H1 (cell line): ENCODE measurements around the gene GSDMA. TPM values are rescaled to one million over a fixed set of nuclear protein-coding genes. Genes with fewer than 3 reads are reported as not detected.

Experiments used
- CTCF ChIA-PET: fragments of 300-600 bp; sonication (Branson Sonifier 250); formaldehyde crosslinking; loops from one replicate; lab custom pipeline; 2021; ENCODE audit not compliant: partially characterized antibody; lab: Charles Lee
- POLR2A ChIA-PET: fragments of 300-600 bp; sonication (Branson Sonifier 250); formaldehyde crosslinking; loops from one replicate; lab custom pipeline; 2021; ENCODE audit warnings: inconsistent platforms; ENCODE audit not compliant: partially characterized antibody; lab: Charles Lee
- DNase-seq, 2 experiments: peaks; one replicate each; pipeline versions ENCODE4 v3.0.0 to v3.0.0-alpha.2; 2010 to 2022; ENCODE audit warnings: low spot score in 2 of 2, low read depth in 1 of 2, mixed read lengths in 1 of 2
- FAIRE-seq: peaks from 2 replicates; lab custom pipeline; 2011; peaks lifted over from hg19 to GRCh38; lab: Jason Lieb, UNC
- H2AFZ ChIP-seq: 2 replicates; pipeline ENCODE4 v1.8.1; 2012; ENCODE audit warnings: low read length, inconsistent platforms
- H2AK5ac ChIP-seq: 2 replicates; pipeline ENCODE4 v1.6.1; 2013; ENCODE audit warnings: low read depth, low read length
- H2BK120ac ChIP-seq: replicated peaks from 2 replicates; pipeline ENCODE3; 2013; ENCODE audit warnings: low read depth, low read length, inconsistent platforms
- H2BK12ac ChIP-seq: 2 replicates; pipeline ENCODE4 v1.6.1; 2013; ENCODE audit warnings: low read depth, low read length
- H2BK15ac ChIP-seq: 2 replicates; pipeline ENCODE4 v1.6.1; 2013; ENCODE audit warnings: low read length
- H2BK20ac ChIP-seq: 2 replicates; pipeline ENCODE4 v1.6.1; 2013; ENCODE audit warnings: low read length
- H2BK5ac ChIP-seq: 2 replicates; pipeline ENCODE4 v1.6.1; 2013; ENCODE audit warnings: low read depth, low read length
- H3K14ac ChIP-seq: 2 replicates; pipeline ENCODE4 v1.6.1; 2013; ENCODE audit warnings: inconsistent platforms; ENCODE audit not compliant: insufficient read length
- H3K18ac ChIP-seq: 2 replicates; pipeline ENCODE4 v1.6.1; 2013; ENCODE audit warnings: low read length; ENCODE audit errors: extremely low read depth
- H3K23ac ChIP-seq: 2 replicates; pipeline ENCODE4 v1.6.1; 2013; ENCODE audit warnings: inconsistent platforms; ENCODE audit not compliant: insufficient read length
- H3K23me2 ChIP-seq: 2 replicates; pipeline ENCODE4 v1.6.1; 2013; ENCODE audit warnings: low read depth, low read length
- H3K27ac ChIP-seq: 2 replicates; pipeline ENCODE4 v1.6.1; 2011; ENCODE audit warnings: low read depth, low read length, inconsistent platforms
- H3K27me3 ChIP-seq, 4 experiments: replicated peaks in 1 of 4; 1 replicate in 1 of 4; 2 replicates in 3 of 4; pipeline versions ENCODE4 v1.6.1 to v1.8.1; 2011 to 2013; ENCODE audit warnings: low read length in 3 of 4, mild to moderate bottlenecking in 3 of 4, inconsistent platforms in 2 of 4, mixed read lengths in 2 of 4, moderate library complexity in 1 of 4; ENCODE audit not compliant: control insufficient read depth in 3 of 4, insufficient read depth in 3 of 4; ENCODE audit errors: extremely low read depth in 1 of 4
- H3K36me3 ChIP-seq, 4 experiments: 2 replicates each; pipeline versions ENCODE4 v1.6.1 to v1.8.1; 2011 to 2013; ENCODE audit warnings: mild to moderate bottlenecking in 4 of 4, low read length in 3 of 4, moderate library complexity in 2 of 4, control low read depth in 1 of 4, inconsistent platforms in 1 of 4; ENCODE audit not compliant: insufficient read depth in 4 of 4, control insufficient read depth in 2 of 4
- H3K4ac ChIP-seq: replicated peaks from 2 replicates; pipeline ENCODE3; 2013; ENCODE audit warnings: low read length, low read depth, mixed read lengths, inconsistent platforms; ENCODE audit not compliant: insufficient read length
- H3K4me1 ChIP-seq, 4 experiments: replicated peaks in 1 of 4; 1 replicate in 1 of 4; 2 replicates in 3 of 4; pipeline versions ENCODE4 v1.6.1 to v1.8.1; 2011 to 2013; ENCODE audit warnings: low read length in 3 of 4, inconsistent platforms in 2 of 4, mixed read lengths in 1 of 4; ENCODE audit not compliant: insufficient read depth in 4 of 4, control insufficient read depth in 3 of 4
- H3K4me2 ChIP-seq, 2 experiments: 2 replicates each; pipeline versions ENCODE4 v1.6.1 to v1.8.1; 2011 to 2013; ENCODE audit warnings: low read depth in 2 of 2, low read length in 2 of 2, control low read depth in 1 of 2, inconsistent platforms in 1 of 2, mild to moderate bottlenecking in 1 of 2; ENCODE audit not compliant: insufficient read depth in 1 of 2
- H3K4me3 ChIP-seq, 4 experiments: fragments of 200-600, 300-600 bp in 1 of 4; sonication (generic), shearing (Covaris generic), sonication (Bioruptor Twin) in 1 of 4; 2 replicates each; pipeline versions ENCODE4 v1.5.1 to v1.8.1; 2011 to 2016; ENCODE audit warnings: low read length in 4 of 4, low read depth in 3 of 4, control low read depth in 2 of 4, inconsistent platforms in 2 of 4, mild to moderate bottlenecking in 2 of 4, mixed read lengths in 1 of 4, moderate library complexity in 1 of 4; ENCODE audit not compliant: insufficient read depth in 2 of 4; ENCODE audit errors: extremely low read depth in 1 of 4
- H3K56ac ChIP-seq: replicated peaks from 2 replicates; pipeline ENCODE3; 2013; ENCODE audit warnings: low read depth, mild to moderate bottlenecking, mixed read lengths, low read length, inconsistent platforms; ENCODE audit not compliant: insufficient read length
- H3K79me1 ChIP-seq: 2 replicates; pipeline ENCODE4 v1.6.1; 2013; ENCODE audit warnings: low read depth, low read length, control low read depth
- H3K79me2 ChIP-seq, 2 experiments: 2 replicates each; pipeline versions ENCODE4 v1.6.1 to v1.8.1; 2012 to 2013; ENCODE audit warnings: low read length in 2 of 2, mild to moderate bottlenecking in 2 of 2, inconsistent platforms in 1 of 2; ENCODE audit not compliant: insufficient read depth in 2 of 2, control insufficient read depth in 1 of 2
- H3K9ac ChIP-seq, 4 experiments: replicated peaks in 1 of 4; 1 replicate in 1 of 4; 2 replicates in 3 of 4; pipeline versions ENCODE4 v1.6.1 to v1.8.1; 2011 to 2013; ENCODE audit warnings: low read depth in 3 of 4, low read length in 3 of 4, control low read depth in 2 of 4, mild to moderate bottlenecking in 2 of 4, moderate library complexity in 2 of 4, inconsistent platforms in 1 of 4; ENCODE audit errors: extremely low read depth in 1 of 4
- H3K9me3 ChIP-seq, 2 experiments: 2 replicates each; pipeline versions ENCODE4 v1.6.1 to v1.8.1; 2012 to 2013; ENCODE audit warnings: mild to moderate bottlenecking in 2 of 2, moderate library complexity in 2 of 2, control low read depth in 1 of 2, inconsistent platforms in 1 of 2, low read depth in 1 of 2, low read length in 1 of 2, mixed read lengths in 1 of 2; ENCODE audit not compliant: insufficient read depth in 2 of 2
- H4K20me1 ChIP-seq, 2 experiments: replicated peaks in 1 of 2; 2 replicates each; pipeline versions ENCODE3 to v1.8.1; 2011 to 2013; ENCODE audit warnings: inconsistent platforms in 2 of 2, low read length in 2 of 2, mild to moderate bottlenecking in 1 of 2; ENCODE audit not compliant: insufficient read depth in 2 of 2, control insufficient read depth in 1 of 2
- H4K5ac ChIP-seq: 2 replicates; pipeline ENCODE4 v1.6.1; 2013; ENCODE audit warnings: low read length, low read depth, mixed read lengths, inconsistent platforms; ENCODE audit not compliant: insufficient read length
- H4K8ac ChIP-seq: 2 replicates; pipeline ENCODE4 v1.8.0; 2013; ENCODE audit warnings: mild to moderate bottlenecking, moderate library complexity, low read length, inconsistent platforms; ENCODE audit not compliant: insufficient read depth; ENCODE audit errors: extremely low read depth
- H4K91ac ChIP-seq: replicated peaks from 2 replicates; pipeline ENCODE3; 2013; ENCODE audit warnings: low read length, mixed read lengths, inconsistent platforms; ENCODE audit not compliant: insufficient read length
- RNF2 ChIP-seq: fragments of 200-900, 300-1000 bp; sonication (generic); IDR thresholded peaks from 2 replicates; pipeline ENCODE4 v1.7.1; 2016; ENCODE audit warnings: borderline replicate concordance, low read depth, mild to moderate bottlenecking, antibody characterized with exemption, low read length; ENCODE audit not compliant: poor library complexity, severe bottlenecking; ENCODE audit errors: missing control alignments
- YY1 ChIP-seq: IDR thresholded peaks from 2 replicates; pipeline ENCODE4 v1.6.1; 2011; ENCODE audit warnings: low read depth, mild to moderate bottlenecking, low read length
- WGBS, 2 experiments: shearing (Covaris generic) in 1 of 2; methylation state at CpG; one replicate each; pipeline versions ENCODE4 v1.1.6 to v1.1.7; 2013 to 2015; ENCODE audit warnings: low lambda C conversion rate in 2 of 2, mixed read lengths in 2 of 2, inconsistent platforms in 1 of 2, low coverage in 1 of 2, missing lambda C conversion rate in 1 of 2; ENCODE audit not compliant: insufficient replicate concordance in 2 of 2, insufficient coverage in 1 of 2, insufficient read length in 1 of 2; ENCODE audit errors: extremely low coverage in 1 of 2, missing lambda C conversion rate in 1 of 2; 5-methylcytosine and 5-hydroxymethylcytosine counted together
- polyA plus RNA-seq, 7 experiments: library from polyadenylated mRNA; depleted of rRNA in 3 of 7; stranded (reverse) in 5 of 7; unstranded in 2 of 7; fragments of >200 nt in 5 of 7; fragments of 200-250 nt in 2 of 7; gene quantifications; 1 replicate in 5 of 7; 2 replicates in 1 of 7; 4 replicates in 1 of 7; pipeline versions ENCODE4 v1.2.1 to v1.2.3, GENCODE V29; 2011 to 2013; ENCODE audit warnings: missing spikeins in 2 of 7, mixed read lengths in 2 of 7
- total RNA-seq: library from RNA; stranded (reverse); fragmentation: NEBNext Ultra II Directional; extraction: Animal tissue kit (Norgen Biotek cat#: 25700); gene quantifications from 2 replicates; pipeline ENCODE4 v1.2.1, GENCODE V29; 2021

The GSDMA gene
- total and polyA plus RNA-seq, 2 of the 8 experiments (the other 6 are each of a cell fraction or from before 2014, with no cell fraction given) = 0.03 TPM; not detected in 1

- Histone ChIP-seq H2BK15ac (no peak overlapping the region), H2BK20ac (no peak overlapping the region), H3K9me3 (no peaks in the 10 kb centered on the region), H2BK12ac (no peak overlapping the region), H3K14ac (no peak overlapping the region), H2BK5ac (no peak overlapping the region), H3K79me2 (no peaks in the 10 kb centered on the region), H4K91ac (no peak overlapping the region), H3K36me3 (peaks cover 18 to 42% (median 33%) of the 10 kb centered on the region in 4 experiments), H3K4me2 (no peak overlapping the region), H2AK5ac (peak overlapping the region; percentile 32), H3K4ac (no peak overlapping the region), H3K27me3 (no peaks in the 10 kb centered on the region), H3K9ac (no peak overlapping the region; a peak in 1 of 7 replicates), H3K79me1 (no peaks in the 10 kb centered on the region), H3K56ac (no peak overlapping the region), H2AFZ (no peak overlapping the region), H3K27ac (no peak overlapping the region), H4K20me1 (peaks cover 0 to 2% of the 10 kb centered on the region in 2 experiments), H3K4me3 (no peak overlapping the region), H4K8ac (no peak overlapping the region), H3K18ac (no peak overlapping the region), H2BK120ac (no peak overlapping the region), H3K4me1 (no peaks in the 10 kb centered on the region), H3K23me2 (no peaks in the 10 kb centered on the region), H3K23ac (no peak overlapping the region), H4K5ac (no peak overlapping the region)
- FAIRE-seq = no peak
- DNase-seq = no peak
- ChIA-PET POLR2A (interaction anchor here (0.6 to 4.8 kb wide), 6 partner anchors 9 to 97 kb away, joined by 3 to 42 read pairs (median 4); partner anchors contain the start of gene CSF3), CTCF (interaction anchor here (0.6 to 29.7 kb wide), 21 partner anchors 11 to 405 kb away, joined by 3 to 876 read pairs (median 4); partner anchors contain the start of genes CSF3, MED24 and THRA)
- WGBS, 2 experiments = 95% methylated on average over 22 of the region's 22 CpGs; no CpG with 5 or more reads in 1 of the 2 experiments
- TF ChIP-seq YY1 (peak; percentile 71), RNF2 (no peak)
Observed at GRCh38 chr17:40025991-40026815, 63.4 kb downstream of the GSDMA start.
